Cerebellar nuclear complex (tissue), 1 donor: ENCODE data around the gene UBE2H.
"Not testable (repeated sequence)": the region's sequence is repeated elsewhere in the genome, so short reads cannot be mapped to it uniquely, and the experiment has no call there.

Experiments used
- DNase-seq, 2 experiments: peaks; one replicate each; lab custom pipeline; 2025; lab: John Stamatoyannopoulos, UW

The UBE2H gene

DNA sequence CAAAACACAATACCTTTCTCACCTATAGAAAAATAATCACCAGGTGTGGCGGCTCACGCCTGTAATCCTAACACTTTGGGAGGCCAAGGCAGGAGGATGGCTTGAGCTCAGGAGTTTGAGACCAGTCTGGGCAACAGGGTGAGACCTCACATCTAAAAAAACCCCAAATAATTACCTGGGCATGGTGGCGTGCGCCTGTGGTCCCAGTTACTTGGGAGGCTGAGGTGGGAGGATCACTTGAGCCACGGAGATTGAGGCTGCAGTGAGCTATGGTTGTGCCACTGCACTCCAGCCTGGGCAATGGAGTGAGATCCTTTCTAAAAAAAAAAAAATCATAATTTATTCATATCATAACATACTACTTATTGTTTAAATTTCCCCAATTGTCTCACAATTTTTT, 129.6 kb downstream of the UBE2H start:
- DNase-seq = not testable (repeated sequence)

DNA sequence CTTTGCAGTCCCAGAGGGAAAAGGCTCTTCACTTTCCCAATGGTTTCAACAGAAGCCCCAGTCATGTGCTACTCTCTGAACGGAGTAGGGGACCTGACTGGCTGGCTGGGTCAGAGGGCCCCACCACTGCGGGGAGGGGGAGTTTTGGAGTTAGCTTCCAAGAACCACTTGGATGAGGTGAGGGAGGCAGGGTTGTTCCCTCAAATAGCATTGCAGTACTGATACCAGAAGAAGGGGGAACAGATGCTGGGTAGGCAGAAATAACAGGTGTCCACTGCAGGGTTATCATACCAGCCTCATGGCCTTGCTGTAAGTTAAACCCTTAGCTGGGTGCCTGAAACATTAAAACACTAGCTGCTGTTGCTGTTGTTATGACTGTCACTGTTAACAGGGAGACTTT, 131.3 kb downstream of the UBE2H start:
- DNase-seq = no peak

DNA sequence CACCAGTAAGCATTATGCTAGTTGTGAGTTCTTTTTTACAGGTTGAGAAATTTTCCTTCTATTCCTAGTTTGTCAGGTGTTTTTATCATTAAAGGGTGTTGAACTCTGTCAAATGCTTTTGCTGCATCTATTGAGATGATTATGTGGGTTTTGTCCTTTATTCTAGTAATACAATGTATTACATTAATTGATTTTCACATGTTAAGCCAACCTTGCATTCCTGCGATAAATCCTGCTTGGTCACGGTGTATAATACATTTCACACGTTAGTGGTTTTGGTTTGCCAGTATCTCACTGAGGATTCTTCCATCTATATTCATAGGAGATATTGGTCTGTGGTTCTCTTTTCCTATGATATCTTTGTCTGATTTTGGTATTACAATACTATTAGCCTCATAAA, 136.0 kb downstream of the UBE2H start:
- DNase-seq = no peak

DNA sequence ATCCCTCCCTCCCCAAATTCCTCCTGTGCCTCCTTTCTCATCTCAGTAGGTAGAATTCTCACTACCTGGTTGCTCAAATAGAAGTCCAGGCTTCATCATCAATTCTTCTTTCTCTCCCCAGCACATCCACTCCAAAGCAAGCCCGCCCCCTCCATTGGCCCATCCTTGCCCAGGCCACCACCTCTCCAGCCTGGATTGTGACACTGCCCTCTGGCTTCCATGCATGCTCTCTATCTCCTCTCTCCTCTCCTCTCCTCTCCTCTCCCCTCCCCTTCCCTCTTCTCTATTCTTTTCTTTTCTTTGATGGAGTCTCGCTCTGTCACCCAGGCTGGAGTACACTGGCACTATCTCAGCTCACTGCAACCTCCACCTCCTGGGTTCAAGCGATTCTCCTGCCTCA, 144.9 kb downstream of the UBE2H start:
- no peak for DNase-seq

DNA sequence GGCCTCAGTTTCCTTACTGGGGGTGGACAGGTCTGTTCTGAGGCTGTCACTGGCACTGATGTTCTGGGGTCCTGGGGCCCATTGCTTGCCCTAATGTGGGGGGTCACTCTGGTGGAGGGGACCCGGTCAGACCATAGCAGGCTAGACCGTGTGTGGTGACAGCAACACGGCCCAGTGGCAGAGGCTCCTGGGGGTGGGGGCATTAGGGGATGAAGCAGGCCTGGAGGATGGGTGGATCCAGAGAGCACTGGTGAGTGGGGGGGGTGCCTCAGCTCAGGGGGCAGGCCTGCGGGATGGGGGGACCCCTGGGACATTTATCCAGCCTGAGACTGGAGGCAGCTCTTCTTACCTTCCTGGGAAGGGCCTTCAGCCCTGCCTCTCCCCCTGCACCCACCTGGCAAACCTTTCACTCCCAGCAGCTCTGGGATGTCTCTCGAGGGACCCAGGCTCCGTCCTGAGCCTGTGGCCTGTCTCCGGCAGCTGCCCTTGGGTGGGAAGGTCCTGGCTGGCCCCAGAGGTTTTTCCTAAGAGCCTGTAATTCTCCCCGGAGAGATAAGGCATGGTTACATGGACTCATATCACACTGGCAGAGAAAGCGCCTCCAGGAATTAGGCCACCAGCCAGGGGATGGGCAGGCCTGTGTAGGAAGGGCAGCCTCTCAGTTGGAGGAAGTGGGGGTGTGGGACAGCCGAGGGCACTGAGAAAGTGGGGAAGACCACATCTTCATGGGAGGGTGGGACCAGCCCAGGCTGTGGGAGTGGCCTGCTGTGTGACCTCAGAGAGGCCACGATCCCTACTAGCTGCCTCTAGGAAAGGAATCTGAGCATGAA, 147.7 kb downstream of the UBE2H start:
- DNase-seq = no peak

DNA sequence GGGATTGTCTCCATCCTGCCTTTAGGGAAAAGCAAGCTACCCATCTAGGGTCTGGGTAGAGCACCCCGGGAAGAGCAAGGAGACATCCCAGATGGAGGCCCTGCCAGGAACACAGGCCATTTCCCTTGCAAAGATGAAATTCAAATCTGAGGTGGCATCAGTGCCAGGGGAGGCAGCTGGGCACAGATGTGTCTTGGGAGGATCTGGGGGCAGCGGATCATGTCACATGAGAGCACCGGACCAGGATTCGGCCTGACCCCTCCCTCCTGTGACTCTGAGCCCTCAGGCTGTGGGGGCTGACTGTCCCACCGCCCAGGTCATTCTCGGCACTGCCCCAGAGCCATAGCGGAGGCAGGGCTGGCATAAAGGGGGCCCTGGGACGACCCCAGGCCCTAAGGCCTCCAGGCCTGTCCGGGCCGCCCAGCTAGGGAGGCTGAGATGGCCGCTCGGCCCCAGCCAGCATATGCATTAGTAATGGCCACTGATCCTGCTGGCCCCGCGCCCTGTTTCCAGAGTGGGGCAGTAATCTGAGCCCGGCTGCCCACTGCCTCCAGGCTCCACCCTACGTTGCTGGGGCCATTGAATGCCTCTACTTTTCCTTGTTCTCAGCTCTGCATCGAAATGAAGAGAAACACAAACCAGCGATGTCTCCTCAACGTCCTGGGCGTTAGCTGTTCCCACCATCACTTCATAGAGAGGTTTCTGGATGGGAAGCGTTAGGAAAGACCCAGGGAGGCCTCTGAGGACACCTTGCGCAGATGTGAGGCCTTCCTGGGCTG, 148.5 kb downstream of the UBE2H start:
- no peak for DNase-seq

DNA sequence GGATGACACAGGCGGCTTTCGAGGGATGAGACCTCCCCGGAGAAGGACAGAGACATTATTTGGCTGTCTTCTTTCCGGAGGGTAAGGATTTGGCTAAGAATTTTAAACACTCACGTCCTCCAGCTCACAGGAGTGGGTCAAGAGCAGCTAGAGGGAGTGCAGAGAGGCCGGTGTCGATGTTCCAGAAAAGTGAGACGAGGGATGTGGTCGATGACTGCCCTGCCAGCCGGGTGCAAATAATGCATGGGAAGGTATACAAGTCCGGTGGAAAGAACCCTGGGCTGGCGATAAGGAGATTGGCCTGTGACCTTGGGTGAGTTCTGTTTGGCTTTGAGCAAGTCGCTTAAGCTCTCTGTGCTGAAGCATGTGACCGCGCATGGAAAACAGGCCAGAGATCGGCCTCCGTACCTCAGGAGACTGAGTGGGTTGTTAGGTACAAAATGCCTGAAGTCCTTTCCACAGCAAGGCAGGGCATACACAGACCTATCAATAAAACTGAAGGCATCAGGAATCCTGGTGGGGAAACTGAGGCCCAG, 149.1 kb downstream of the UBE2H start:
- DNase-seq = no peak

DNA sequence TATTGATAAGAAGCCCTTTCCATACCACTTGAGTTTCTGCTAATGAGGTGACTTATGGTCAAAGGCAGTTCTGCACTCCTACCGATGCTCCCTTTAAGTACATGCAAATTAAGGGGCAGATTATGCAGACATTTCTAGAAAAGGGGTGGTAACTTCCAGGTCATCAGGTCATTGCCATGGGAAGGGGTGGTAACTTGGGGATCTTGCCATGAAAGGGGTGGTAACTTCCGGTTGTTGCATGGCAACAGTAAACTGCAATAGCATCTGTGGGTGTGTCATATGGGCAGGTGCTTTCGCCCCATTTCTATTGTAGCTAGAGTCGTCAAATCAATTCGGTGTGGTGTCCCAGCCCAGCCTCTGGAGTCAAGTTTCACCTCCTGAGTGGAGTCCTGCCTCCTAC, 150.9 kb downstream of the UBE2H start:
- DNase-seq = no peak

DNA sequence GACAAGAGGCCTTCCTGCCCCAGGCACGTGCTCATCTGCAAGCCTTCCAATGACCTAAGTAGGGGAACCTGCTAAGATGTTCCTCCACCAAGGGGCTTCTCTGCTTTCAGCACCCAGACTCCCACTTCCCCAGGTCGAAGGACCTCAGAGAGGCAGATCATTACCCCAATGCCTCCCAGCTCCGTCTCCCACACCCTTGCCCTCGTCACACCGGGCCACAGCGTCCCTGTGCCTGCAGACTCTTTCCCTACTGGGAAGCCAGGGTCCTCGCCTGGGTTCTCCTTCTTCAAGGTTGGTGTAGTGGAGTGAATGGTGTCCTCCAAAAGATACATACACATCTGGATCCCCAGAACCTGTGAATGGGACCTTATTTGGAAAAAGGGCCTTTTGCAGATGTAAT, 151.9 kb downstream of the UBE2H start:
- no peak for DNase-seq

DNA sequence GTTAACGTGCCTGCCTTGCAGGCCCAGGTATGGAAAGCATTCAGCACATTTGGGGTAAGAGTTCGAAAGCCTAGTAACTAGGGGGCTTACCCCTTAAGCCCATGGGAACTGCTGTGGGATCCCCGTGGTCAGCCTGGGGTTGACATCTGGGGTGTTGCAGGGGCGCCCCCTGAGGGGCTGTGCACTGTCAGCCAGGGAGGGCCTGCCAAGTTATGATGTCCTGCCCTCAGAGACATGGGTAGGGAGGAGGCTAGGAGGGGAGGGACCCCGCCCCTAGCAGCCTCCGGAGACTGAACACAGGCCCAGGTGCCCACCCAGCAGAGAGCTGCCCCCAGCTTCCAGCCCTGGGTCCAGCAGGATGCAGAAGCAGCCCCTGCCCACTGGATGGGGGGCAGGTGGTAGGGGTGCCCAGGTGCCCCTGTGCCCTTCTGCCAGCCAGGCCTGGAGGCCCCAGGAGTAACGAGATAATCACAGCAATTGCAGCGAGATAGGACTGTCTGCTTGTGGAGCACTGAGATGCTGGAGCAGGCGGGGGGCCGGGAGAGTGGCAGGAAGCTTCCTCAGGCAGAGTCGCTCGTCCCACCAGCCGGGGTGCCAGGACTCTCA, 153.3 kb downstream of the UBE2H start:
- no peak for DNase-seq

DNA sequence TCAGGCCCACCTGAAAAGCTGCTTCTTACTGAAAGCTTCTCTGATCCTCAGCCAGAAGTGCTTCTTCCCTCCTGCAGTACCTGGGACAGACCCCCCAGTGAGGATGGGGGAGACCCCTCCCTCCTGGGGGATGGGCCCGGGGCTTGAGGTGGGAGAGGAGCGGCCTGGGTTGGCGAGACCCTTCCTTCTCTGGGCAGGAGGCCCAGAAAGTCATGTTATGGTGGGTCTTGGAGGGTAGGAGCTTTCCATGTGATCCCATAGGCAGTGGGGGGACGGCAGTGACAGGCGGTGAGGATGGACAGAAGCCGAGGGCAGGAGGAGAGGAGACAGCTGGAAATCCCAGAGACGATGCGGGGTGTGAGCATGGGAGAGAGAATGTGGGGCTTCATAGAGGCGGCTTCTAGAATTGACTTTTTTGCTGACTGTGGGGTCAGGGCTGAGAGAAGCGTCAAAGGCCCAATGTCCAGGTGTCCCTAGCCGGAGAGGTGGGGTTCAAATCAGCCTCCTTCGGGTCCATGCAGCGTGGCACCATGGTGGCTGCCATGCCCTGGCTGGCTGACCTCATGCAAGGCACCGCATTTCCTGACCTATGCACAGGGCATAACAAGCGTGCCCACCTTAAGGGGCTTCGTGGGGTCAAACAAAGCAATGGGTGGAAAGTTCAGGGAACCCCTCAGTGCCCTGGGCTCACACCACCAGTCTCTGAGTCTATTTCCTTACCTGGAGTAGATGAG, 154.0 kb downstream of the UBE2H start:
- DNase-seq = no peak

DNA sequence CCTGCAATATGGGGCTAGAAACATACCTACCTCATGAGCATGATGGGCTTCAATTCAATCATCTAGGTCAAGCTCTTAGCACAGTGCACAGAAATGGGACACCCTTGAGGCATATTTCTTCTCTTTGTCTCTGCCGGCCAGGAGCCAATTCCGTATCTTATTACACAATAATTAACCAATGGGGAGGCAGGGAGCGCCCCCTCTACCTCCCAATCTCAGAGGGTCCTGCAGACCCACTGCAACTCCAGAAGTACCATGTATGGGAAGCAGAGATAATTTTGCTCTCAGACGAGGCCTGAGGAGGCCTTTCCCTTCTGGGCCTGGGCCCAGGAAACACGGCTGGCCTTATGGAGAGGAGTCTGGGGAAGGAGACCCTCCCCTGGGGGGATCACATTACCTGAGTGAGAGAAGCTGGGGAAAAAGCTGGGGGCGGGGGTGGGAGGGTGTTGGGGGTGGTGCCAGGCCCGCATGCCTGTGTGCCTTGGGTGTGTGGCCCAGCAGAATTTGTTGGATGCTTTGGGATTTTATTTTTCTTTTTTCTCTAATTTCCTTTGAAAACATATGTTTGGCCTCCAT, 155.5 kb downstream of the UBE2H start:
- DNase-seq = no peak

DNA sequence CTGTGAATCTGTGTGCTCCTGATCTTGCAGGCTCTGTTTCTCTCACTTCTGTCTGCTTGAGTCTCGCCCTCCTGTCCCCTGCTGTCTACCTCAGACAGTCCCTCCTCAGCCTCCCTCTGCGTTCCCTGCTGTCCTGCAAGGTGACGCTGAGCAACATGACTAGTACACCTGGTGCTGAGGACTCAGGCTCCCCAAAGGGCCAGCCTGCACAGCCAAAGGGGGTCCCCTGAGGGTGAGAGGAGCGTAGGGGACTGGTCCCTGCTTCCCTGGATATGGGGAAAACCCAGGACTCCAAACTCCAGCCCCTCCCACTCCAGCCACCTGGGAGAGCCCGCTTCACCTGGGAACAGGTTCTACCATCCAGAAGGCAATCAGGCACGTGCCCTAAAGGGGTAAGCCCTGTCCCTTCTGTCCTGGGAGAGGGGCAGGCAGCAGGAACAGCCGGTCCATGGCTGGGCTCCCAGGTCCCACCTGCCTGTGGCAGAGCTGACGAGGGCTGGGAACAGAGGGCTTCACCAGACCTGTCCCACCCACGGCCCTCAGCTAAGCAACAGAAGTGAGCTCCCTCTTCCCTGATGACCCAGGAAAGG, 156.5 kb downstream of the UBE2H start:
- DNase-seq = no peak

DNA sequence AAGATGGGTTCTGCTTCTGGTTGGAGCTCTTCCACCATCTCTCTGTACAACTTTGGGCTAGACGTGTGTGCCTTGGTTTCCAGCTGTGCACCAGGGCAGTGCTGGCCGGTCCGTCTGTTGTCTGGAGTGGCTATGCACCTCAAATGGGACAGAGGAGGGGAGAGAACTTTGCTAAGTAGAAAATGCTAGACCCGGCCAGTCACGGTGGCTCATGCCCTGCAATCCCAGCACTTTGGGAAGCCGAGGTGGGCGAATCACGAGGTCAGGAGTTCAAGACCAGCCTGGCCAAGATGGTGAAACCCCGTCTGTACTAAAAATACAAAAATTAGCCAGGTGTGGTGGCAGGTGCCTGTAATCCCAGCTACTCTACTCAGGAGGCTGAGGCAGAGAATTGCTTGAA, 158.3 kb downstream of the UBE2H start:
- not testable (repeated sequence) for DNase-seq

DNA sequence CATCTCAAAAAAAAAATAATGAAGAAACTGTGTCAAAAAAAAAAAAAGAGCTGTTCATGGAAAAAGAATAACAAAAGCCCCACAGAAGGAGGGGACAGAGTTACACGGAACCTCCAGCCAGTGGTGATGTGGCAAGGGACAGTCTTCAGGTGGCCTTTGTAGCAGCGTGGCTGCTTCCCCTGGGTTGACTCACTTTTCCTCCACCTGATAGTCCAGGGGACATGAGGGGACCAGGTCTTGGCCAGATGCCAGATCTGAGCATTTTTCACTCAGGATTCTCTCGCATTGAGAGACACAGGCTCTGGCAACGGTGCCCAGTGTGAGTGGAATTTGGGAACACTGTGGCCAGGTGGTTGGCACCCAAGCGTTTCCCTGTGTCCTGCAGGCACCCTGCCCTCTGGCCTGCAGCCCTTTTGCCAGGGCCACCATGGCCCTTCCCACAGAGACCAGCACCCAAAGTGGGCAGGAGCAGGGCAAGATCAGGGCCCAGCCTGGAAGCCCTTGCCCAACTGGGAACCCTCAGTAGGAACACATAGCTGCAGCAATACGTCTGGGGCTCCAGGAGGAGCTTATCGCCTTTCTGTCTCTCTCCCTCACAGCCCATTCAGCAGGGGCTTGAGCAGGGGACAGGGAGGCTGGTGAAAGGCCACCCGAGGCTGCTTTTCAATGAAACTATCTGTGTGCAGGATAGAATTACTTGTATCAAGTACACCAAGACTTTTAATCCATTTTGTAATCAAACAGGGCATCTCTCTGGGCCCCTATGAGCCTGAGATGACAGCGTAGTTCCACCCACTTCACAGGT, 159.1 kb downstream of the UBE2H start:
- DNase-seq = no peak

DNA sequence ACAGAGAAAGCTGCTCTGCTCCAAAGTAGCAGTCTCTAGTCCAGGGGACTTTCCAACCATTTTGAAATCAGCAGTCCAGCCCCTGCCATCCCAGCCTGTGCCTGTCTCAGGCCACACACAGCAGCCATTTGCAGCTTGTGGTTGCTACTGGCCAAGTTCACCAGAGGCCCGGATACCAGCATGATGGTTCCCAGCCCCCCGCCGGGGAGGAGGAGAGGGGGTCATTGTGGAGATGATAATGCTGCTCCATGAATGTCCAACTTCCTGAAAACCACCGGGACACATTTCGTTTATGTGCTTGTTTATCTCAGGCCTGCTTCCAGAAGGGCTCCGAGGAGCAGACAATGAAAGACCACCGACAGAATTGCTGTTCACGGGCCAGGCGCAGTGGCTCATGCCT, 160.0 kb downstream of the UBE2H start:
- no peak for DNase-seq

DNA sequence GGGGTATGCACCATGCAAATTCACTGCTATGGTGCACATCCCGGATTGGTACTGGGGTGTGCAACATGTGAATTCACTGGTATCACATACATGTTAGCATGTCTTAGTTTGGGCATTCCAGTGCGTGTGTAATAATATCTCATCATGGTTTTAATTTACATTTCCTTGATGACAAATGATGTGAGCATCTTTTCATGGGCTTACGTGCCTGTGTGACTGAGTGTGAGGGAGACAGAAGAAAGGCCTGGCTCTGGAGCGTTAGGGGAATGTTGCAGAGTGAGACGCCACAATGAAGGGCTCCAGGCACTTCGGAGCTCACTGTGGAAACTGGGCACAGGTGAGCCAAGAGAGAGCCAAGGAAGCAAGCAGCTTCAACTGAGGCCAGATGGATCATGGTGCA, 162.6 kb downstream of the UBE2H start:
- DNase-seq = no peak

DNA sequence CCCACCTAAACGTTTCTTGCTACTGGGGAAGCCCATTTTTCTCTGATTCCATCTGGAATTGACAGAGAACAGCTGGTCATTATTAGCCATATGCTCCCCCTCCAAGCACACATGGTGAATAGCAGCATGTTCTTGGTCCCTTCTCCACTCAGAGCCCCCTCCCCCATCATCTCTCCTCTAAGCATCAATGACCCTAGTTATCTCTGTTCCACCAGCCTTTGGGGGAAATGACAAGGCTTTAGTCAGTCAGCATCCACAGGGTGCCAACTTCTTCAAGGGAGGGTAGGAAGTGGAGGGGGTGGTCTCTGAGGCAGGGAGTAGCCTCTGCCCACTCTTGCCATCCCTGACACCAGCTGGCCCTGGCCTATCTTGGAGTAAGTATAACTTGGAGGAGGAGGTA, 163.1 kb downstream of the UBE2H start:
- DNase-seq = no peak

DNA sequence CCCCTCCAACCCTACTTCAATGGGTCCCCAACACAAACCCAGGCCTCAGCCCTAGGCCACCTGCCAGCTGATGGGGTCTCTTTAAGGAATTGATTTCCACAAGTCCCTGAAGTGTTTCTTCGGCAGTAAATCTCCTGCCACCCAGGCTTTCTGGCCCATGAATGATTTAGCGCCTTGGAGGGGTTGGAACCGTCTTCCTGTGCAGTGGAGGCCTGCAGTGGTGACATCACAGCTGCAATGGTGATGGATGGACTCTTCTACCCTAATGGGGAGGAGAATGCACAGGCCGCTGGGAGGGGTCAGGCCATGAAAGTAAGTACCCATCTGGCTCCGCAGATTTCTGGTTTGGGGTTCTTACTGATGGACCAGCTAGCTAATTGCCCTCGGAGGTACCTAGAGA, 163.8 kb downstream of the UBE2H start:
- no peak for DNase-seq

DNA sequence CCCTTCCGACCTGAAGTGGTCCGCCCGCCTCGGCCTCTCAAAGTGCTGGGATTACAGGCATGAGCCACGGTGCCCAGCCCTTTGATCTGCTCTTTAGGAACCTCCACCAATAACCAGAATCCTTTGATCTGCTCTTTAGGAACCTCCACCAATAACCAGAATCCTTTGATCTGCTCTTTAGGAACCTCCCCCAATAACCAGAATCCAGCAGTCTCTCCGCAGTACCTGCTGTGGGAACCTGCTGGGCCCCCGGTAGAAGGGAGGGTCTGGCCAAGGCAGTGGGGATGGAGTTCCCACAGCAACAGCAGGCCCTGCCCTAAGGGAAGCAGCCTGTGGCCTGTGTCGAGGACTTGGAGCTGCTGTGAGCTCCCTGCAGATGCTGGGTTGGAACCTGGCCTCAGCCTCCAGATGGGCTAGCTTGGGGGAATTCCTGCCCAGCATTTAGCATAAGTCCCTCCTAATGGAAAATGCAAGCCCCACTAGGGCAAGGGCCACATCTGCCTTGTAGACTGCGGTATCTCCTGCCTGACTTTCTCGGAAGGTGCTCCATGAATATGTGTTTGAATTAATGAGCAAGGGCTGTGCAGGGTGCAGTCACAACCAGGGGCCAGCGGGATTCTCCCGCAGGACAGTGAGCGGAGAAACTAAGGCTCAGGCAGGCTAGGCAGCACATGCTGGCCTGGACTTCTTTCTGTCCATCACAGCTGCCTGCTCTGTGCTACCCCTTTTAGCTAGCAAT, 165.8 kb downstream of the UBE2H start:
- DNase-seq = no peak
